Kidney epithelial cell (primary cell): ENCODE results near the gene RNASEL. TPM values are rescaled to one million over a fixed set of nuclear protein-coding genes. Genes with fewer than 3 reads are reported as not detected.
"Not testable (repeated sequence)": the region's sequence is repeated elsewhere in the genome, so short reads cannot be mapped to it uniquely, and the experiment has no call there.

Experiments
- DNase-seq: peaks from one replicate; pipeline ENCODE4 v3.0.0-alpha.2; 2010; ENCODE audit warnings: low read depth
- H3K27me3 ChIP-seq: 2 replicates; pipeline ENCODE4 v1.6.0; 2011; ENCODE audit warnings: low read length; ENCODE audit not compliant: control insufficient read depth, insufficient read depth
- H3K36me3 ChIP-seq: 2 replicates; pipeline ENCODE4 v1.5.1; 2011; ENCODE audit warnings: low read length; ENCODE audit not compliant: control insufficient read depth, insufficient read depth
- H3K4me3 ChIP-seq: 2 replicates; pipeline ENCODE4 v1.5.1; 2011; ENCODE audit warnings: low read depth, mild to moderate bottlenecking, control low read depth, low read length
- total RNA-seq: library from RNA; depleted of rRNA; stranded (reverse); fragments of >200 nt; gene quantifications from 2 replicates; pipeline ENCODE4 v1.2.3, GENCODE V29; 2015
- TF ChIP-seq, protein P1 (sequence below): IDR thresholded peaks from 2 replicates; pipeline ENCODE4 v1.5.1; 2011; ENCODE audit warnings: mild to moderate bottlenecking, moderate library complexity, low read length, control low read depth, inconsistent platforms; ENCODE audit not compliant: insufficient read depth, poor library complexity, severe bottlenecking

Gene RNASEL
- total RNA-seq, 1 donor from 2014 or later: 5.8 TPM

DNA sequence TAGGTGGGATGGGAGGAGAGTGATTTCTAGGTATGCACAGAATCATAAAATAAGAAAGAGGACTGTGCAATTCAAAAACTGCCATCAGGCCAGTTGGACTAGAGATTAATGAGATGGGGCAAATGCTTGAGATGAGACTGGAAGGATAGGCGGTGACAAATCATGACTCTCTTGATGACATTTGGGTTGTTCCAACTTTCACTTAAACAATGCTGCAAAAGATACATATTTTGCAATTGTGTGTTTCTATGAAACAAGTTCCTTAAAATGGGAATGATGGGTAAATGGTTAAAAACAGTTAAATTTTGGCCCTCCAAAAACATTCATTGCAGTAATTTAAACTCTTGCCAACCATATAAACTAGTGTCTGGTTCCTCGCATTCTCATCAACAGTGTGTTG lies 55.2 kb downstream of the RNASEL start:
- H3K4me3 ChIP-seq: no peak overlapping the region
- no peaks in the 10 kb centered on the region for H3K36me3 ChIP-seq
- H3K27me3 ChIP-seq: no peaks in the 10 kb centered on the region
- DNase-seq: no peak
- TF ChIP-seq, protein P1, sequence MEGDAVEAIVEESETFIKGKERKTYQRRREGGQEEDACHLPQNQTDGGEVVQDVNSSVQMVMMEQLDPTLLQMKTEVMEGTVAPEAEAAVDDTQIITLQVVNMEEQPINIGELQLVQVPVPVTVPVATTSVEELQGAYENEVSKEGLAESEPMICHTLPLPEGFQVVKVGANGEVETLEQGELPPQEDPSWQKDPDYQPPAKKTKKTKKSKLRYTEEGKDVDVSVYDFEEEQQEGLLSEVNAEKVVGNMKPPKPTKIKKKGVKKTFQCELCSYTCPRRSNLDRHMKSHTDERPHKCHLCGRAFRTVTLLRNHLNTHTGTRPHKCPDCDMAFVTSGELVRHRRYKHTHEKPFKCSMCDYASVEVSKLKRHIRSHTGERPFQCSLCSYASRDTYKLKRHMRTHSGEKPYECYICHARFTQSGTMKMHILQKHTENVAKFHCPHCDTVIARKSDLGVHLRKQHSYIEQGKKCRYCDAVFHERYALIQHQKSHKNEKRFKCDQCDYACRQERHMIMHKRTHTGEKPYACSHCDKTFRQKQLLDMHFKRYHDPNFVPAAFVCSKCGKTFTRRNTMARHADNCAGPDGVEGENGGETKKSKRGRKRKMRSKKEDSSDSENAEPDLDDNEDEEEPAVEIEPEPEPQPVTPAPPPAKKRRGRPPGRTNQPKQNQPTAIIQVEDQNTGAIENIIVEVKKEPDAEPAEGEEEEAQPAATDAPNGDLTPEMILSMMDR: no peak

DNA sequence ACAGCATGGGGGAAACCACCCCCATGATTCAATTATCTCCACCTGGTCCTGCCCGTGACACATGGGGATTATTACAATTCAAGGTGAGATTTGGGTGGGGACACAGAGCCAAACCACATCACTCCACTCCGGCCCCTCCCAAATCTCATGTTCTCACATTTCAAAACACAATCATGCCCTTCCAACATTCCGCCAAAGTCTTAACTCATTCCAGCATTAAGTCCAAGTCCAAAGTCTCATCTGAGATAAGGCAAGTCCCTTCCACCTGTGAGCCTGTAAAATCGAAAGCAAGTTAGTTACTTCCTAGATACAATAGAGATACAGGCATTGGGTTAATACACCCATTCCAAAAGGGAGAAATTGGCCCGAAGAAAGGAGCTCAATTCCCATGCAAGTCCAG lies 60.9 kb downstream of the RNASEL start:
- not testable (repeated sequence) for H3K27me3 ChIP-seq, H3K4me3 ChIP-seq, H3K36me3 ChIP-seq, DNase-seq

GRCh38 chr1:182527680-182528079 lies 61.4 kb downstream of the RNASEL start:
- TF ChIP-seq, protein P1: no peak
- H3K27me3 ChIP-seq: no peaks in the 10 kb centered on the region
- no peaks in the 10 kb centered on the region for H3K36me3 ChIP-seq
- no peak overlapping the region for H3K4me3 ChIP-seq
- DNase-seq: no peak

GRCh38 chr1:182525342-182525741 lies 63.7 kb downstream of the RNASEL start:
- Histone ChIP-seq H3K27me3 (no peaks in the 10 kb centered on the region), H3K36me3 (no peaks in the 10 kb centered on the region), H3K4me3 (no peak overlapping the region)
- TF ChIP-seq, protein P1: no peak
- DNase-seq: no peak

Other genes with a start within 250 kb of the RNASEL start
- 161 and 175 TPM in 2 replicates for gene GLUL, start 197.5 kb downstream of the RNASEL start, total RNA-seq
- gene TEDDM1, start 188.6 kb downstream of the RNASEL start, total RNA-seq: not detected in 2 replicates
- not detected in 2 replicates for gene RGSL1, start 139.1 kb downstream of the RNASEL start, total RNA-seq
- 2.3 and 2.9 TPM in 2 replicates for gene RGS16, start 15.1 kb upstream of the RNASEL start, total RNA-seq
- 0.04 TPM in 1 of 2 replicates, not detected in the other for gene RGS8, start 95.3 kb upstream of the RNASEL start, total RNA-seq
- gene NPL, start 200.5 kb upstream of the RNASEL start, total RNA-seq: 2.0 and 2.3 TPM in 2 replicates